HL-60 (cell line): Measurements from ENCODE around the gene CD3E.

Experiments
- DNase-seq, 2 experiments: peaks; one replicate each; pipeline ENCODE4 v3.0.0-alpha.2; 2010 to 2020; ENCODE audit warnings: low read depth in 1 of 2, low spot score in 1 of 2
- H3K27ac ChIP-seq: fragments of 250-450 bp; sonication (Bioruptor Pico); replicated peaks from 2 replicates; pipeline ENCODE4 v1.5.1; 2020; ENCODE audit warnings: mild to moderate bottlenecking, moderate library complexity
- H3K27me3 ChIP-seq: fragments of 250-450 bp; sonication (Bioruptor Pico); 2 replicates; pipeline ENCODE4 v1.5.1; 2021; ENCODE audit warnings: mild to moderate bottlenecking, moderate library complexity; ENCODE audit not compliant: insufficient read depth, poor library complexity, severe bottlenecking
- H3K4me3 ChIP-seq: replicated peaks from 2 replicates; pipeline ENCODE4 v1.5.1; 2011; ENCODE audit warnings: mild to moderate bottlenecking, control low read depth, low read length; ENCODE audit not compliant: insufficient read depth
- CTCF ChIP-seq: IDR thresholded peaks from one replicate; pipeline ENCODE4 v1.5.1; 2011; ENCODE audit warnings: low read length, control low read depth, inconsistent platforms; ENCODE audit not compliant: insufficient read depth
- GABPA ChIP-seq: IDR thresholded peaks from 2 replicates; pipeline ENCODE4 v1.6.1; 2012; ENCODE audit warnings: low read depth
- POLR2AphosphoS5 ChIP-seq: IDR thresholded peaks from 2 replicates; pipeline ENCODE4 v1.6.1; 2012; ENCODE audit warnings: low read depth
- SPI1 ChIP-seq: IDR thresholded peaks from 2 replicates; pipeline ENCODE4 v1.6.1; 2012; ENCODE audit warnings: low read depth, mild to moderate bottlenecking, borderline replicate concordance
- TF ChIP-seq, protein P1 (sequence below): IDR thresholded peaks from 2 replicates; pipeline ENCODE4 v1.6.1; 2012; ENCODE audit warnings: low read depth; ENCODE audit not compliant: insufficient replicate concordance

Gene CD3E

DNA sequence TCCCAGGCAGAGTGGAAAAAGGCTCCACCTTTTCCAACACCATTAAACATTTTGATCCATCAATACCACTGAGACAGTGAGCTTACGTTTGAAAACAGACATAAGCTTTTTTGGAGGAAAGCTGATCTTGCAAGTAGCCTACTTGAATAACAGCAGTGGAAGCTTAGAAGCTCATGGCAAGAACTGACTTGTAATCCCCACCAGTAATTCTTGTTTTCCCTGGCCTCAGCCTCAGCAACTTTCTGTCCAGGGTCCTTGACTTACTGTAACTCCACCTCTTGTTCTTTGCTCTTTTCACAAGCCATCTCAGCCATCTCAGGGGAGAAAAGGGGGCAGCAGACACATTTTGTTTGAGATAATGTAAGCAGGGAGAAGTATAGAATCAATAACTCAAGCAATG lies 28.1 kb upstream of the CD3E start:
- no peak for TF ChIP-seq CTCF
- TF ChIP-seq, protein P1, sequence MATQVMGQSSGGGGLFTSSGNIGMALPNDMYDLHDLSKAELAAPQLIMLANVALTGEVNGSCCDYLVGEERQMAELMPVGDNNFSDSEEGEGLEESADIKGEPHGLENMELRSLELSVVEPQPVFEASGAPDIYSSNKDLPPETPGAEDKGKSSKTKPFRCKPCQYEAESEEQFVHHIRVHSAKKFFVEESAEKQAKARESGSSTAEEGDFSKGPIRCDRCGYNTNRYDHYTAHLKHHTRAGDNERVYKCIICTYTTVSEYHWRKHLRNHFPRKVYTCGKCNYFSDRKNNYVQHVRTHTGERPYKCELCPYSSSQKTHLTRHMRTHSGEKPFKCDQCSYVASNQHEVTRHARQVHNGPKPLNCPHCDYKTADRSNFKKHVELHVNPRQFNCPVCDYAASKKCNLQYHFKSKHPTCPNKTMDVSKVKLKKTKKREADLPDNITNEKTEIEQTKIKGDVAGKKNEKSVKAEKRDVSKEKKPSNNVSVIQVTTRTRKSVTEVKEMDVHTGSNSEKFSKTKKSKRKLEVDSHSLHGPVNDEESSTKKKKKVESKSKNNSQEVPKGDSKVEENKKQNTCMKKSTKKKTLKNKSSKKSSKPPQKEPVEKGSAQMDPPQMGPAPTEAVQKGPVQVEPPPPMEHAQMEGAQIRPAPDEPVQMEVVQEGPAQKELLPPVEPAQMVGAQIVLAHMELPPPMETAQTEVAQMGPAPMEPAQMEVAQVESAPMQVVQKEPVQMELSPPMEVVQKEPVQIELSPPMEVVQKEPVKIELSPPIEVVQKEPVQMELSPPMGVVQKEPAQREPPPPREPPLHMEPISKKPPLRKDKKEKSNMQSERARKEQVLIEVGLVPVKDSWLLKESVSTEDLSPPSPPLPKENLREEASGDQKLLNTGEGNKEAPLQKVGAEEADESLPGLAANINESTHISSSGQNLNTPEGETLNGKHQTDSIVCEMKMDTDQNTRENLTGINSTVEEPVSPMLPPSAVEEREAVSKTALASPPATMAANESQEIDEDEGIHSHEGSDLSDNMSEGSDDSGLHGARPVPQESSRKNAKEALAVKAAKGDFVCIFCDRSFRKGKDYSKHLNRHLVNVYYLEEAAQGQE = no peak
- no peak for TF ChIP-seq POLR2AphosphoS5
- DNase-seq = no peak
- H3K27ac ChIP-seq = no peak overlapping the region

GRCh38 chr11:118277312-118277711 lies 27.2 kb upstream of the CD3E start:
- H3K4me3 ChIP-seq = no peak overlapping the region
- no peak for DNase-seq
- no peaks in the 10 kb centered on the region for H3K27me3 ChIP-seq
- H3K27ac ChIP-seq = no peak overlapping the region
- no peak for TF ChIP-seq SPI1

More for the DNA sequence above, 28.1 kb upstream of the CD3E start:
- H3K4me3 ChIP-seq = no peak overlapping the region
- no peaks in the 10 kb centered on the region for H3K27me3 ChIP-seq

DNA sequence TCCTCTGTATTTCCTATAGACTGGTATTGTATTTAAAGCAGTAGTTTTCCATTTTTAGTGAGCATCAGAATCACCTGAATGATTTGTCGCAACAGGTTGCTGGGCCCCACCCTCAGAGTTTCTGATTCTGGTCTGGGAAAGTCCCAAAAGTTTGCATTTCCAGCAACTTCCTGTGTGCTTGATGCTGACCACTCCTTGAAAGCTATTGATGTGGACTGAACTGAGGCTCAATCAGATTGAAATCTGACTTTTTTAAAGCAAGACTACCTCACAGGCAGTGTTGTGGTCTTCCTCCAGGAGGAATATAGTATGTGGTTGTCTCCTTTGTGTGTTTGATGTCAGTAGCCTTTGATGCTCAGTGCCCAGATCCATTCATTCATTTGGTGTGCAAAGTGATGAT lies 23.2 kb upstream of the CD3E start:
- no peak overlapping the region for H3K27ac ChIP-seq
- H3K27me3 ChIP-seq = no peaks in the 10 kb centered on the region
- H3K4me3 ChIP-seq = no peak overlapping the region
- TF ChIP-seq POLR2AphosphoS5 (no peak), GABPA (no peak), SPI1 (no peak), CTCF (no peak)
- TF ChIP-seq, protein P1 = no peak
- no peak for DNase-seq

DNA sequence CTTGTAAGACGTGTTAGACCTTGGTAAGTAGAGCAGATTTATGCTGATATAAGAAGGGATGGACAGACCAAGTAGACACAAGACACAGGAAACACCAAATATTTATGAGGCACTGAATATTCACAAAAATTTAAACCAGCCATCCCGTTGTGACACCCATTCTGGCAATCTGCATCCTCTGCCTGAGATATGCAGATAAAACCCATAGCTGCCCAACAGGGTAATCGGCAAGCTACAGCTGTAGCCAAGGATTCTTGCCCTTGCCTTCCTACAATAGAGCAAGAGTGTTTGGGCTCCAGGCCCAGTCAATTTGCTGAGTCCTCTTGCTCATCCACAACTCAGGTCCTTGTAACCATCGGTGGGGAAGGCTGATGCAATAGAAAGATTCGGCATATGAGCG lies 21.9 kb upstream of the CD3E start:
- no peaks in the 10 kb centered on the region for H3K27me3 ChIP-seq
- DNase-seq = no peak
- TF ChIP-seq GABPA (no peak), POLR2AphosphoS5 (no peak), CTCF (no peak), SPI1 (no peak)
- TF ChIP-seq, protein P1 = no peak
- no peak overlapping the region for H3K27ac ChIP-seq
- H3K4me3 ChIP-seq = no peak overlapping the region
